Measurements from ENCODE around the gene RFFL. TPM values are rescaled to one million over a fixed set of nuclear protein-coding genes. Genes with fewer than 3 reads are reported as not detected.
A peak's percentile ranks its signal among the peaks of the same experiment; 100 is the strongest.
"Not testable (repeated sequence)": the region's sequence is repeated elsewhere in the genome, so short reads cannot be mapped to it uniquely, and the experiment has no call there.

RFFL gene, protein sequence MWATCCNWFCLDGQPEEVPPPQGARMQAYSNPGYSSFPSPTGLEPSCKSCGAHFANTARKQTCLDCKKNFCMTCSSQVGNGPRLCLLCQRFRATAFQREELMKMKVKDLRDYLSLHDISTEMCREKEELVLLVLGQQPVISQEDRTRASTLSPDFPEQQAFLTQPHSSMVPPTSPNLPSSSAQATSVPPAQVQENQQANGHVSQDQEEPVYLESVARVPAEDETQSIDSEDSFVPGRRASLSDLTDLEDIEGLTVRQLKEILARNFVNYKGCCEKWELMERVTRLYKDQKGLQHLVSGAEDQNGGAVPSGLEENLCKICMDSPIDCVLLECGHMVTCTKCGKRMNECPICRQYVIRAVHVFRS
- total RNA-seq: 7.8 and 8.6 TPM in 2 replicates

DNA sequence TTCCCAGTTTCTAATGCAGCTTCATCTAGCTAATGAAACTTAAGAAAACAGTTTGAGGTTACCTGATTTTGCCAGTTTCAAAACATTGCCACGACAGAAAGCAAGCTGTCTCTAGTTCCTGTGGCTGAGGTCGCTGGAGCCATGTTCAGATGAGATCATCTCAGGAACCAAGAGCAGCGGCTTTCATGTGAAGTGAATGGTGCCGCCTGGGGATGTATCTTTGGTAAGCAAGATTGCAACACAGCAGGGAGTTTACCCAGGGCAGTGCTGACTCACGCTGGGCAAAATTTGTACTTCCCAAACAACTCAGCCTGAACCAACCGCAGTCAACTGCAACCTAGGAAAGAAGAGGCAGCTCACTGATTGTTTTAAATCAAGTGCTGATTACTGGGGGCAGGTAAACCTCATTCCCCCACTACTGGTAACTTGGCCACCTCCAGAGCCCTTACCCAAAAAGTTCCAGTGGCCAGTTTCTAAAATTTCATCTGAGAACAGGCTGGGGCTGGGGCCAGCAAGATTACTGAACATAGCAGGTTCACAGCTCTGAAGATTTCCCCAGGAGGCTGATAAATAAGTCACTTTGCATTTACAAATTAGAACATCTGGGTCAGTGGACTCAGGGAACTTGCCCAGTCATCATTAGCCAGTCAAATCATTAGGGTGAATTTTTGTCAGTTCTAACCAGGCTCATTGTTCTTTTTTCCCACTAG, at the start of gene RFFL:
Gene RFFL, minus strand, starts transcription at position 194 of the 710 bp plus-strand sequence. CDS start 37,154 bp downstream, outside the sequence.
- DNase-seq (ENCODE audit: low read depth, low spot score): peak; percentile 88

DNA sequence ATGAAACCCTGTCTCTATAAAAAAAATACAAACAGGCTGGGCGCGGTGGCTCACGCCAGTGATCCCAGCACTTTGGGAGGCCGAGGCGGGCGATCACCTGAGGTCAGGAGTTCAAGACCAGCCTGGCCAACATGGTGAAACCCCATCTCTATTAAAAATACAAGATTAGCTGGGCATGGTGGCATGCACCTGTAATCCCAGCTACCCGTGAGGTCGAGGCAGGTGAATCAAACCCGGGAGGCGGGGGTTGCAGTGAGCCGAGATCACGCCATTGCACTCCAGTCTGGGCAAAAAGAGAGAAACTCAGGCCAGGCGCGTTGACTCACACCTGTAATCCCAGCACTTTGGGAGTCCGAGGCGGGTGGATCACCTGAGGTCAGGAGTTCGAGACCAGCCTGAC, 47.3 kb upstream of the RFFL start:
- not testable (repeated sequence) for DNase-seq (ENCODE audit: low read depth, low spot score)

DNA sequence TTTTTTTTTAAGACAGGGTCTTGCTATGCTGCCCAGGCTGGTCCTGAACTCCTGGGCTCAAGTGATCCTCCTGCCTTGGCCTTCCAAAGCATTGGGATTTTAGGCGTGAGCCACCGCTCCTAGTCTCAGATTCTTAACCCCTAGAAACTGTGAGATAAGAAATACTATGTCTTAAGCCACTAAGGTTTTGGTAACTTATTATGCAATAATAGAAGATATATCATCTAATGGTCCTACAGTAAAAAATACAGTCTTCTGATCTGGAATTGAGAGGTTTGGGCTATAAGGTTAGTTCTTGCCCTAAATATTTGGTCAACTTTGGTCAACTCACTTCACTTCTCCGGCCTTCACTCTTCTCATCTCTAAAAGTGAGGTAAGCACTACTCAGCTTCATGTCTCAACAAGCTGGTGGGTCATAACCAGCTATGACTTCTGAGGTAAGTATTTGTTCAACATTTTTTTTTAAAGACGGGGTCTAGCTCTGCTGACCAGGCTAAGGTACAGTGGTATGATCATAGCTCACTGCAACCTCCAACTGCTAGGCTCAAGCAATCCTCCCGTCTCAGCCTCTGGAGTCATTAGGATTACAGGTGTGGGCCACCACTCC, 41.4 kb upstream of the RFFL start:
- no peak for DNase-seq (ENCODE audit: low read depth, low spot score)

DNA sequence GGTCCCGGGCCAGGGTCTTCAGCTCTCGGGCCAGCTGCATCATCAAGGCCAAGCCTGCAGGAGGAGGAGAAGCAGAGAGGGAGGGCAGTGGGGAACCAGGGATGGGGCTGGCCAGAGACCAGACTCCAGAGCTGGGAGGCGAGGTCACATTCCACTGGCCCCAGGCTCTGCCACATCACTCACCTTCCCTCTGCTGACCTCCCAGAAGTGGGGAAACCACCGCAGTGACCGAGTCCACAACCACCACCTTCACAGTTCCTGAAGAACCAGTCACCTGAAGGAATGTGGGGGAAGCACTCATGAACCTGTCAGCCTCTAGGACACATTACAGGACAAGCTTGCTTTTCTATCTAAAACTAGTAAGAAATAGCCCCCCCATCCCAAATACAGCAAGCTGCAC, 39.8 kb upstream of the RFFL start:
- no peak for DNase-seq (ENCODE audit: low read depth, low spot score)

DNA sequence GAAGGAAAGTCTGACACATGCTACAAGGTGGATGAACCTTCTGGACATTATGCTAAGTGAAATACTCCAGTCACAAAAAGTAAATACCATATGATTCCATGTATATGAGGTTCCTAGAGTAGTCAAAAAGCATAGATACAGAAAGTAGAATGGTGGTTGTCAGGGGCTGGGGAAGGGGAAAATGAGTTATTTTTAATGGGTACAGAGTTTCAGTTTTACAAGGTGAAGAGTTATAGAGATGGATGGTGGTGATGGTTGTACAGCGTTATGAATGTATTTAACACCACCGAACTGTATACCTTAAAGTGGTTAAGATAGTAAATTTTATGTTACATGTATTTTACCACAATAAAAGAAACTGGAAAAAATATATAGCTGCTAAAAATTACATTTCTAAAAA, 38.2 kb upstream of the RFFL start:
- DNase-seq (ENCODE audit: low read depth, low spot score): no peak

DNA sequence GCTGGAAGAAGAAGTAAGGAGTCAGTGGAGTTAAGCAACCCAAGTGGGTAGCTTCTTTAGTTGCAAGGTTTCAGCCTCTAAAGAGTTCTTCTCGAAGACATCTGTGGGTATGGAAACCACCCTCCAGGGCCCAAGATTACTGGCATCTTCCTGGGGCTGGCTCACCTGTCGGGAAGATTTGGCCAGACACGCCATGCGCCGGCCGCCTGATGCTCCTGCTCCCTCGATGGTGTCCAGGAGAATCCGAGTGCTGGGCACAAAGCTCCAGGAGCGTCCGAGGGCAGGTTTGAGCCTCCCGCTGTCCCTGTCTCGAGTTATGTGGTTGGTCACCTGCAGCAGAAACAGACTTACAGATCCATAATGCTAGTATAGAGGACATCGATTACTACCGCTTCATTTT, 37.5 kb upstream of the RFFL start:
- DNase-seq (ENCODE audit: low read depth, low spot score): no peak

DNA sequence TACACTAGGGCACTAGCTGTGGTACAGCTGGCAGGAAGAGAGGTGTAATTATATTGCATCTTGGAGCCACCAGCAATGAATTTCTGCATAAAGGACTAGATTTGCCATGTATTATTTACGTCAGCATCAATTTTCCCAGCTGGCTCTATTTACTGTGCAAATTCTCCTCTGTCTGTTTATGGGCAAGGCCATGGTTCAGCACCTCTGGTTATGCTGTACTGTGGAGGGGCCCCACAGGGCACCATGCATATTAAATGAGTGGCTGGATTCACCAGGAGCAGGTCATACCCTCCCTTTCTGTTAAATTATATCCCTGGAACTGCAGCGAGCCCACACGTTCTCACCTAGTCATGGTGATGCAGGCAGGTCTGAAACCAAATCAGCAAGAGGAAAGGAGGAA, 36.4 kb upstream of the RFFL start:
- DNase-seq (ENCODE audit: low read depth, low spot score): no peak

DNA sequence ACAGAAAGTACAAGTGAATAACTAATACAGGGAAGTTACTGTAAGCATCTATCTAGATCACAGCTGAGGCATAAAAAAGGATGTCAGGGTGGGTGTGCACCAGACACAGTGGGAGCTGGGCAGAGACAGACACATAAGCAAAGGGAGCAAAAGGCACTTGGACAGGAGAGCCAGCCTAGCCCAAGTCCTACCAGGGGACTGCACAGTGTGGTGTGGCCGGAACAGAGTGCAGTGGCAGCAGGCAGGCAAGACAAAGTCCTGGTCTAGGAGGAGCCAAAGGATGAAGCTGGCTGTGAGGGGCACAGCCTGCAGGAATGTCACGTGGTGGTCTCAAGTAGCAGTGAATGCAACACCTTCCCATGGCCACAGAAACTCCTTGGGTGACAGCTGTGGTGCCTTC, 34.3 kb upstream of the RFFL start:
- DNase-seq (ENCODE audit: low read depth, low spot score): no peak

DNA sequence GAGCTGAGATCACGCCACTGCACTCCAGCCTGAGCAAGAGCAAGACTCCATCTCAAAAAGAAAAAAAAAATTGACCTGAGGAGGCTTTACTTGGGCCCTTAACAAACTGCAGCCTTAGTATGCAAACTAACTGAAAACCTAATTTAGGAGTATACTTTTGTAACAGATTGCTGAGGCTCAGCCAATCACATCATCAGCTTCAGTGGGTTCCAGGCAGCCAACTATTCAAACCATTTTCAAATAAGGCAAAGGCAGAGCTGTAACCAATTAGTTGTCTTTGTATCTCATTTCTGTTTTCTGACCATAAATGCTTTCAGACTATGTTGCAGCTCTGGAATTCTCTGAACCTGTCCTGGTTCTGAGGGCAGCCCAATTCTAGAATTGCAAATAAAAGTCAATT, 32.2 kb upstream of the RFFL start:
- no peak for DNase-seq (ENCODE audit: low read depth, low spot score)

DNA sequence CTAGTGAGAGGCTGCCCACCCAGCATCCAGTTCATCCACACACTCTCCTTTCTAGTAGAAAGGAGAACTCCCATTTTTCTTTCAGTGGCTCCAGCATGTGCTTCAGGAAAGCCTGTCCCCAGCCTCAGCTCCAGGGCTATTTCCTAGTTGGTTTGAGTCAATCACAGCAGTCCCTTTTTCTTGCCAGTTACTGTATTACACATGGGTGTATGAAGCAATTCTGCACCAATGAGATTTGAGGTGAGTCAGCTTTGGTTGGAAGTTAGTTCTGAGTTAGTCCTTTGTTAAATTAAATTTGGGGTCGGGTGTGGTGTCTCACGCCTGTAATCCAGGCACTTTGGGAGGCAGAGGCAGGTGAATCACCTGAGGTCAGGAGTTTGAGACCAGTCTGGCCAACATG, 31.4 kb upstream of the RFFL start:
- no peak for DNase-seq (ENCODE audit: low read depth, low spot score)

DNA sequence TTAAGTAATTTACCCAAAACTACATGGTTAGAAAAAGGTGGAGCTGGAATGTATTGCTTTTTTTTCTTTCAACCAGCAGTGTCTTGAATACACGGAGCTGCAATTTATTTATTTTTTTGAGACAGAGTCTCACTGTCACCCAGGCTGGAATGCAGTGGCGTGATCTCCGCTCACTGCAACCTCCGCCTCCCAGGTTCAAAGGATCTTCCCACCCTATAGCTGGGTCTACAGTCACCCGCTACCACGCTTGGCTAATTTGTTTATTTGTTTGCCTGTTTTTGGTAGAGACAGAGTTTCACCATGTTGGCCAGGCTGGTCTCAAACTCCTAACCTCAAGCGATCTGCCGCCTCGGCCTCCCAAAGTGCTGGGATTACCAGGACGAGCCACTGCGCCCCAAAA, 27.2 kb upstream of the RFFL start:
- DNase-seq (ENCODE audit: low read depth, low spot score): not testable (repeated sequence)

DNA sequence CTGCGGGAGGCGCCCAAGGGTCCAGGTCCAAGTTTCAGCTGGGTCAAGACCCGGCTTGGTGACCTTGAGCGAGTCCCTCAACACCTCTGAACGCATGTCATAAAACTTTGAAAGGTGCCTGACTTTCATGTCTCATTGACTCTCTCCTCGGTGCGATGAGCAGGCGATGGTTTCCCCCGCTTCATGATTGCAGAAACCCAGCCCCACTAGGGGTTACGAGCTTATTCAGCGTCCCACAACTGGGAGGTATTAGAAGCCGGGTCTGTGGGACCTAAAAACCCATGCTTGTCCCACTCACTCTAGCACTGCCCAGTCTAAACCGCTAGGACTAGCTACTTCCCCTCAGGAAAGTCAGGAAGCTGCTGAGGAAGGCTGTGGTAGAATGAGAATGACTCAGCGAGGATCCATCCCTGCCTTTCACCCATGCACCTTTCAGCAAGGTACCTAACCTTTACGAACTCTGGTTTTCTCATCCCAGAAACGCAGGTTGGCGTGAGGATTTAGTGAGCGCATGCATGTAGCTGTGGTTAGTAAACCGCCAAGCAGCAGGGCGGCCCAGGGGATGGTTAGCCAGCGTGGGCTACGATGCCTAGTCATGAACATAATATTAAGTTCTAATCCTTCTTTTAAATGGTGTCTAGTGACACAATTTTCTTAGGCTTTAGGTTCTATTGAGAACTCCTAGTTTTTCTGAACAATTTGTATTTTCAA, 26.2 kb upstream of the RFFL start:
- DNase-seq (ENCODE audit: low read depth, low spot score): no peak

DNA sequence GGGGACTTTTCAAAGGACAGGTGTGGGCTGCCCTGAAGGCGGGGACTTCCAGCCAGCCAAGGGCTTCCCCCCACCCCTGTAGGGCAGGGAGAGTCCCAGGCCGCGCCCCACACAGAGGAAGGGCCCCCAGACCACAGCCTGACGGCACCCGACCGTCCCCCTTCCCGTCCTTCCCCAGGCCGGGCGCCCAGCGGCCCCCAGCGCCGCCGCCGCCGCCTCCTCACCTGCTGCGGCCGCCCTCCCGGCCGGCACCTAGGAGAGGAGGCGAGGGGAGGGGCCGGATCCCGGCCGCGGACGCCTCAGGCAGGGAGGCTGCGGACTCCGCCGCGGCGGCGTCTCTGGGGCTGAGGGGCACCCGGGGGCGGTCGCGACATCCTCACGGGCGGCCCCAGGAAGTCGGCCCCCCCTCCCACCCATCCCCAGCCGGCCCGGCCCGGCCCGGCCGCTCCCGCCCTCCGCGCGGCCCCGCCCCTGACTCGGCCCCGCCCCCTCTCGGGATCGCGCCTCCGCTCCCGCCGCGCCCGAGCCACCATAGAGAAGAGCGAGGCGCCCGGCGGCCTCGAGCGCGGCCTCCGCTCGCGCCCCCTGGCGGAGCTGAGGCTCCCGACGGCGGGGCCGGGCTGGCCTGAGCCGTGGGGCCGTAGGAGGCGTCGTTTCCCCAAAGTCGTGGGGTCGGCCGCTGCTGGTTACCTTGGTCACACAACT, 25.5 kb upstream of the RFFL start:
- no peak for DNase-seq (ENCODE audit: low read depth, low spot score)

DNA sequence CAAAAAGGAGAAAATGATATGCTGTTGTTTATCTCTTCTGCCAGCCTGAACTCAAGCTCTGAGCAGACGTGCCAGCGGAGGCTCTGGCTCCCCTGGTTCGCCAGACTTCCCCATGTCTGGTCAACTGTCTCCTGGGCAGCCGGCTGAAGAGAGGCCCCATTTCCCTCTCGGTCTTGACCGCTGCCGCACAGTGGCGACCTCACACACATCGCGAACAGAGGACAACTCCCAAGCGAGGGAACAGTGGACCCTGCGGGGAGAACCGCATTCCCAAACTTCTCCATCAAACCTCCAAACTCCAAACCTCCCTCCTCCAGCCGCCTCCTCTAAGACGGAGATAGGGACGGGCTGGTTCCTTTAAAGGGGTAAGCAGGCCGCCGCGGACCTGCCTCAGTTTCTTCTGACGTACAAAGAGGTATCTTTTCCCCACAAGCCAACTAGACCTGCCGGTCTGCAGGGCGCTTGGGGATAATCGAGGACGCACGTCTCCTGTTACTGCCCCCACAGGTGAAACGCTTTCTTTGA, 24.9 kb upstream of the RFFL start:
- no peak for DNase-seq (ENCODE audit: low read depth, low spot score)

DNA sequence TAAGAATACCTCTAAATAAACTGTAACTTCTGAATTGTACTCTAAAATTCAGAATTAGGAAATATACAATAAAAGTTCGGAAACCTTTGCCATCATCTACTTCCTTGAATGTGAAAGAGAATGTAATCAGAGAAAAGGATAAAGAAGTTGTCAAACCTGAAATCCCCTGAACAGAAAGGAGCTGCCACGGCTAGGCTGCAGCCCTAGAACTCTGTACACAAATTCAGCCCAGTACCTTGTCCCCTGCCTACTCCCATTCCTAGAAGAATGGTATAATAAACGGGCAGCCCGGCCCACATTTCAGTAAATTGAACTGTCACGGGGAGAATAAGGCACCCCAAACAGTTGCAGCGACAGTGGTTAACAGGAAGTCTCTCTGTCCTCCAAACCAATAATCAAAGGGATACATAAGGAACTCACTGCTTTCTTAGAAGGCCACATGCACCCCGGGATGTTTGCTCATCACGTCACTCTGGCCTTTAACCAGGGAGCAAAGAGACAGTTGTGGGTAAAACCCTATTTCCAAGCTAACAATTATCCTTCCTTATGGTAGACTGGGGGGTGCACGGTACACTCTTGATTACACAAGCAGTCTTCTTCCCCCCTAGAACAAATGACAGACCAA, 24.3 kb upstream of the RFFL start:
- DNase-seq (ENCODE audit: low read depth, low spot score): no peak

DNA sequence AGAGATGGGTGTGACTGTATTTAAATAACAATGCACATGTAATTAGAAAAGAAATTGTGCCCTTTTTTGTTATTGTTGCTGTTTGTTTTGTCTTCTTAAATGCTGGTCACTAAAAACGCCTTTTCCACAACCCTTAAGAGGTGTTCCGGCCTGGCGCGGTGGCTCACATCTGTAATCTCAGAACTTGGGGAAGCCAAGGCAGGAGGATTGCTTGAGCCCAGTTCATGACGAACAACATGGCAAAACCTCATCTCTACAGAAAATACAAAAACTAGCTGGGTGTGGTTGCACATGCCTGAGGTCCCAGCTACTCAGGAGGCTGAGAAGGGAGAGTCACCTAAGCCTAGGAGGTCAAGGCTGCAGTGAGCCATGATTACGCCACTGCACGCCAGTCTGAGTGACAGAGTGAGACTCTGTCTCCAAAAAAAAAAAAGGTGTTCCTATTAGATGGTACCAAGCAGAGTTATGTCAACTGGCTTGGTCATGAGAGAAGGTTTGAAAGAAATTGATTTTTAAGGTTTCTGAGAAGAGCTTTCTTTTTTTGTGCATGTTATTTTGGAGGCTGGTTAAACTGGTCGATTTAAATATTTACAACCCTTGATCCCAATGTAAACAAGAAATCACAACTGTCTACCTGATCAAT, 23.5 kb upstream of the RFFL start:
- no peak for DNase-seq (ENCODE audit: low read depth, low spot score)

DNA sequence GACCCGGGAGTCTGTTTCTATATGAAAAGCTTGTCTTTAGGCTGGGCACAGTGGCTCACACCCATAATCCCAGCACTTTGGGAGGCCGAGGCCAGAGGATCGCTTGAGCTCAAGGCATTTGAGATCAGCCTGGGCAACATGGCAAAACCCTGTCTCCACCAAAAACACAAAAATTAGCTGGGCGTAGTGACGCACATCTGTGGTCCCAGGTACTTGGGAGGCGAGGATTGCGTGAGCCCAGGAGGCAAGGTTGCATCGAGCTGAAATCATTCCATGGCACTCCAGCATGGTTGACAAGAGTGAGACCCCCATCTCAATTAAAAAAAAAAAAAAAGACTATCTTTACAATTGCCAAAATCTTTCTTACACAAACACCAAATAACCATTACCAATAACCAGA, 22.7 kb upstream of the RFFL start:
- no peak for DNase-seq (ENCODE audit: low read depth, low spot score)

DNA sequence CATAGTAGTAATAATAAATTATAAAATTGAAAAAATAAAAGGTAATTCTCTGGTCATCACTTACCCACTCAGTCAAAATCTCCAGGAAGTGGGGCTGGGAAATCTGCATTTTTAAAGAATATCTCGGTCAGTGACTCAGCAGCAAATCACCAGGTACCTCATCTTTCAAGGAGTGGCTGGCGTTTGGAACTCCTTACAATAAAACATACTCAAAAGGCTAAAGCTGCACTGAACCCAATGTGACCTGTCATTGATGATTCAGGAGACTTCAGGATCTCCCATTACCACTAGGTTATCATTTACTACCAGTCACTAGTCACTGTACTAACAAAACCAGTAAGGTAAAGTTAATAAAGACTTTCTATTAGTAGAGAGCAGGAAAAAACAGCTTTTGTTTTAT, 21.5 kb upstream of the RFFL start:
- DNase-seq (ENCODE audit: low read depth, low spot score): no peak

DNA sequence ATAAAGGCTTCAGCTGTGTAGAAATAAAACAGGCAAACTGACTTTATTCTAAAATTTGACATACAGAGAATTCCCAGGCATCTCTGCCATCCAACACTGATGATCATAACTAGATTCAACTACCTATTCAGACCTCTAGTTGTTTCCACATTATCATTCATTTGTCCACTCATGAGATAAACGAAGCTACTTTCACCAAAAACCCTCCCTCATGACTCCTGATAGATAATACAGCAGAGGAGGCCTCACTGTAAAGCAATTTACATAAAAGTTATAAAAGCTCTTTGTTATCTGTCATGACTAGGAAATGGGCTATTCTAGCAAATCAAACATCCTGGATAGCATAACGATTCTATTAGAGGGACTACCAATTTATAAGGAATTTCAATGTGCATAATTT, 19.6 kb upstream of the RFFL start:
- DNase-seq (ENCODE audit: low read depth, low spot score): no peak

DNA sequence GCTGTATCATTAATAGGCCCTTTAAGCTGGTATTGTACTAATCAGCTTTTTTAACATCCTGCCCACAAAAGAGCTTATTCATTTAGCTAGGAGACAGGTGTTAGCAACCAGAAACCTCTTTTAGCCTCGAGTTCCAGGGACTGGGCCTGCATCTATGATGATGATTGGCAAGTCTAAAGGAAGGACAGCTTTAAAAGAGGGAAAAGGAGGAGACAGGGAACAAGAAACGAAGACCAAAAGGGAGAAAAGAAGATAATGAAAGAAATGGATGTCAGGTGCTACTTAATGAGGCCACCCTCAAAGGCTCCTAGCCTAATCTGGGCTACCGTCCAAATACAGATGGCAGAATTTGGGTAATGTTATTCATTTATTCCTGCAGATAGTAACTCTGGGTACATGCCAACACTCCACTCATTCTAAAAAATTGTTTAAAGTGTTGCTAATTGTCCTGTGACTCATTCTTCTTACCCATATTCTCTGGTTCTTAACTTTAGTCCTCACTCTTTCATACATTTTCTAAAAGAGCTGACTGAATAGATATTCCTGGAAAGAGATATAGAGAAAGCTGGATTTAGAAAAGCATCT, 18.7 kb upstream of the RFFL start:
- no peak for DNase-seq (ENCODE audit: low read depth, low spot score)

Data from pulmonary artery endothelial cell (primary cell).